GM21390 (cell line): Measurements from ENCODE around the gene RIMBP2.

Experiments
- ATAC-seq: cut with Tn5 transposase; IDR thresholded peaks from one replicate; pipeline ENCODE4 v1.9.1; 2021; ENCODE audit not compliant: unreplicated experiment

RIMBP2 gene

GRCh38 chr12:130639476-130640424 lies 76.3 kb downstream of the RIMBP2 start:
- ATAC-seq = no peak

GRCh38 chr12:130636370-130636769 lies 79.7 kb downstream of the RIMBP2 start:
- no peak for ATAC-seq

- ATAC-seq = no peak
These were observed 81.2 kb downstream of the RIMBP2 start for GRCh38 chr12:130634866-130635265.

GRCh38 chr12:130633771-130634170 lies 82.3 kb downstream of the RIMBP2 start:
- no peak for ATAC-seq

GRCh38 chr12:130632642-130633041 lies 83.5 kb downstream of the RIMBP2 start:
- no peak for ATAC-seq

GRCh38 chr12:130628304-130628703 lies 87.8 kb downstream of the RIMBP2 start:
- no peak for ATAC-seq

GRCh38 chr12:130627175-130627574 lies 88.9 kb downstream of the RIMBP2 start:
- ATAC-seq = no peak

- ATAC-seq = no peak
These were observed 89.5 kb downstream of the RIMBP2 start for GRCh38 chr12:130626601-130627000.

- ATAC-seq = no peak
These were observed 90.9 kb downstream of the RIMBP2 start for GRCh38 chr12:130625201-130625600.

GRCh38 chr12:130622803-130623202 lies 93.3 kb downstream of the RIMBP2 start:
- no peak for ATAC-seq

- no peak for ATAC-seq
These were observed 94.3 kb downstream of the RIMBP2 start for GRCh38 chr12:130621696-130622298.

- ATAC-seq = no peak
These were observed 95.3 kb downstream of the RIMBP2 start for GRCh38 chr12:130620756-130621155.

- ATAC-seq = no peak
These were observed 95.8 kb downstream of the RIMBP2 start for GRCh38 chr12:130620281-130620680.

- ATAC-seq = no peak
These were observed 96.6 kb downstream of the RIMBP2 start for GRCh38 chr12:130619385-130620001.

GRCh38 chr12:130617219-130617618 lies 98.9 kb downstream of the RIMBP2 start:
- no peak for ATAC-seq

- ATAC-seq = no peak
These were observed 100.2 kb downstream of the RIMBP2 start for GRCh38 chr12:130615861-130616345.

- no peak for ATAC-seq
These were observed 101.6 kb downstream of the RIMBP2 start for GRCh38 chr12:130614530-130614905.

- no peak for ATAC-seq
These were observed 102.1 kb downstream of the RIMBP2 start for GRCh38 chr12:130613831-130614529.

- no peak for ATAC-seq
These were observed 103.0 kb downstream of the RIMBP2 start for GRCh38 chr12:130613131-130613530.

GRCh38 chr12:130611026-130611905 lies 104.8 kb downstream of the RIMBP2 start:
- no peak for ATAC-seq
